HG03442 (cell line): Measurements from ENCODE around the gene BUB1B.
"Not testable (repeated sequence)": the region's sequence is repeated elsewhere in the genome, so short reads cannot be mapped to it uniquely, and the experiment has no call there.

Experiments used
- ATAC-seq: cut with Tn5 transposase; IDR thresholded peaks from one replicate; pipeline ENCODE4 v1.9.1; 2021; ENCODE audit warnings: mild to moderate bottlenecking, moderate library complexity; ENCODE audit not compliant: unreplicated experiment

BUB1B gene

DNA sequence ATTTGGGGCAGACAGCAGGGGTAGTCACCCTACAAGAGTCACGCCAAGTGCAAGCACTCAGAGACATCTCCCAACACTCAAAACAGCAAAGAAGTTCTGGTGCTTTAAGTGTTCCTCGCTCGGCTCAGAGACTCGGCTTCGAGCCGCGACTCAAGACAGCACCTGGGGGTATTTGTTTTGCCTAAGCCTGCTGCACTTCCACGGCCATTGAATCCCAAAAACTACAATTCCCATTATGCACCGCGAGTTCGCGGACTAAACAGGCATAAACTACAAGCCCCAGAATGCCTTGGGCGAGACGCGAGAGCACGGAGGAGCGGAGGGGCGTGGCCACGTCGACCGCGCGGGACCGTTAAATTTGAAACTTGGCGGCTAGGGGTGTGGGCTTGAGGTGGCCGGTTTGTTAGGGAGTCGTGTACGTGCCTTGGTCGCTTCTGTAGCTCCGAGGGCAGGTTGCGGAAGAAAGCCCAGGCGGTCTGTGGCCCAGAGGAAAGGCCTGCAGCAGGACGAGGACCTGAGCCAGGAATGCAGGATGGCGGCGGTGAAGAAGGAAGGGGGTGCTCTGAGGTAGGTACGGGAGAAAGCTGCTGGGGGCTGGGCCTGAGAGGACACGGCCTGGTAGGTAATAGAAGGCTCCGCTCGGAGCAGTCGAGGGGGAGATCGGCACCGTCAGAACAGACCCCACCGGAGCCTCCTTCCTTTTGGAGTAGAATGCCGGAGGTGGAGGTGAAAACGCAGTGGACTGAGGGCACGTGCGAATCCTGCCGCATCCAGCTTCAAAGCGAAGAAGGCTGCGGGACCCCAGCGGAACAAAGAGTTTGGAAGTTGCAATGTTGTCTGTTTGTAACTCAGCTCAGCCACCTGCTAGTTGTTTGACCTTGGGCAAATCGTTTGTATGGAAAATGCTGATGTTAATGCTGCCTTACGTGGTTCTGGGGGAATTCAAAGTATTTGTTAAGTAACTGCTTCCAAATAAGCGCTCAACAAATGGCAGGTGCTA, at the start of gene BUB1B:
BUB1B (plus strand) TSS at position 381 of the 1,000 bp plus-strand sequence; CDS start at position 533, 152 bp downstream.
- ATAC-seq, result peak; percentile 81

GRCh38 chr15:40111888-40112287, 49.0 kb upstream of the BUB1B start:
- ATAC-seq, result no peak

DNA sequence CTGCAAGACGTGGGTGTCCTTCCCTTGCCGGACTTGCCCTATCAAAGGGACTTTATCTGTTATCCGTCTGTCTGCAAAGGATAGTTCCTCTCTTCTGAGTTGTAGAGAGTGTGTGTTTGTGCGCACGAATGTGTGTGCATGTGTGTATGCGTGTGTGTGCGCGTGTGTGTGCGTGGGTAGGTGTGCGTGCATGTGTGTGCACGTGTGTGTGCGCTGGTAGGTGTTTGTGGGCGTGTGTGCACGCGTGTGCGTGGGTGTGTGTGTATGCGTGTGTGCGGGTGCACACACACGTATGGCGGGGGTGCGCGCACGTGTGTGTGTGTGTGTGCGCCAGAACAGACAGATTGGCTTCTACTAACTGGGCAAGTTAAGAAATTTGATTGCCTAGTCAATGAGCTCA, 48.1 kb upstream of the BUB1B start:
- ATAC-seq, result no peak

GRCh38 chr15:40114218-40114617, 46.7 kb upstream of the BUB1B start:
- ATAC-seq, result no peak

GRCh38 chr15:40115106-40115505, 45.8 kb upstream of the BUB1B start:
- not testable (repeated sequence) for ATAC-seq

DNA sequence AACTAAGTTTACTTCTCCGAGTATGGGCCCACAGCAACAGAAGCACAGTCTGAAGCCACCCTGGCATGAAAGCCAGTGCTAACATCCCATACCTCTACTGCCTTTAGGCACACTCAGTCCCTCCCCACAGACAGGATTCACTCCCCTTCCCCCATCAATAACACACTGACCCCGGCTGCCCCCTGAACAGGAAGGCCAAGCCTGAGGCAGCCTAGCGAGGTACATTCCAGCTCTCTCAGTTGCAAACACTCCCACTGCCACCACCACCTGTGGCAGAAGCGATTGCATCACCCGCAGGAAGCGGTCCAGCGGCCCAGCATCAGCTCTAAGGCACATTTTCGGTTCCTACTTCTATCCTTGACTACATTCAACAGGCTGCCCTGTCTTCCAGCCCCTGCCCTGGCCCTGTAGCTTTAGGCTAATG, 45.2 kb upstream of the BUB1B start:
- ATAC-seq, result peak; percentile 90

DNA sequence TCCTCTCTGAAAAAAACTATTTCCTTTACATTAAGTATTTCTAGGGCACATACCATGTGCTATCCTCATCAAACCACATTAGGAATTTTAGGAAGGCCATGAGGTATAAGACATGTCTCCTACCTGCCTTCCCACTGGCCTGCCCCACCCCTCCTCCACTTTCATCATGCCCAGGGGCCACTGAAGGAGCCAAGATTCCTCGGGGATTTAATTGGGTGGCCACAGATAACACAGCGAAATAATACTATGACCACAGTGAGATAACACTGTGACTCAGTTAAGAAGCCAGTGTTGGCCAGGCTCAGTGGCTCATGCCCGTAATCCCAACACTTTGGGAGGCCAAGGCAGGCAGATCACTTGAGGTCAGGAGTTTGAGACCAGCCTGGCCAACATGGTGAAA, 42.4 kb upstream of the BUB1B start:
- no peak for ATAC-seq

DNA sequence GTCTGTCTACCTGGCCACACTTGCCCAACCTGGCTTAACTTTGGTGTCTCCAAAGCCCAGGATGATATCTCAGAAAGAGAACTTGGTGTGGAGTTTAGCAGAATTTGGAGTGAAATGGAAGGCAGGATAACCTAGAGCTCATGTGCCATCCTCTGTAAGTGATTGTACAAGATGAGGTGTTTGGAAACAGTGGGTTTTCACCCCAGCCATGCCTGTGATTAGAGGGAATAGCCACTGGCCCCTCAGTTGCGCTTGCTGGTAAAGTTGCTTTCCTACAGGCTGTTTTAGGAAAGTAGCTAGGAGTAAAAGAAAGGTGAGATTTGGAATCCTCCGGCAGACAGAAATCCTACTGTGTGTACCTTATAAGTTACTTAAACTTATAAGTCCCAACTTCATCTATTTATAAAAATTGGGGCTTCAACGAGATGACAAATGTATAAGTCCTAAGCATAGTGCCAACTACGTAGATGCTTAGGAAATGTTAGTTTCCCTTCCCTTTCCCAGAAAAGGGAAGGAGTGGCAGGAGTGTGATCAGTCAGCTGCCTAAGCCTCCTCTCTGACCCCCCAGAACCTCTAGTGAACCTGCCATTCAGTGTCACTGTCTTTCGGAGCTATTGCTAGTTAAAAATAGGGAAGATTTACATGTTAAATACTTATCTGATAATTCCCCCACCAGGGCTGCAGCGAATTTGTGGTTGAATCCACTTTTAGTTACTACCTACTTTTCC, 38.8 kb upstream of the BUB1B start:
- ATAC-seq, result no peak

- not testable (repeated sequence) for ATAC-seq
Measured at GRCh38 chr15:40122989-40123388, 37.9 kb upstream of the BUB1B start.

- ATAC-seq, result not testable (repeated sequence)
Measured at GRCh38 chr15:40123863-40124262, 37.0 kb upstream of the BUB1B start.

DNA sequence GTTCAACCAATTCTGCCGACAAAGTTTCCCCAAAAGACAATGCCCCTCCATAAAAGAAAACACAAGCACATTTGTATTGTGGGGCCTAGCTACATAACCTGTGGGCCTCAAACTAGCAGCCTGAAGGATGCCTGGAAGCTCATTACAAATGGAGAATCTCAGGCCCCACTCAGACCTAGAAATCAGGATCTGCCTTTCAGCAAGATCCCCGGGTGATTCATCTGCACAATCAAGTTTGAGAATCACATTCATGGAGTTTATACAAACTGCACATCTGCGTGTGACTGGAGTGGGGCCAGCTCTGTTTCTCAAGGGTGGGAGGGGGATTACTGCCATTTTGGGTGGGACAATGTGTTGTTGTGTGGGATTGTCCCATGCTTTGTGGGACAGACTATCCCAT, 36.5 kb upstream of the BUB1B start:
- not testable (repeated sequence) for ATAC-seq

- not testable (repeated sequence) for ATAC-seq
Measured at GRCh38 chr15:40124807-40125285, 36.0 kb upstream of the BUB1B start.

- no peak for ATAC-seq
Measured at GRCh38 chr15:40125950-40126349, 34.9 kb upstream of the BUB1B start.

- ATAC-seq, result no peak
Measured at GRCh38 chr15:40128766-40129660, 31.9 kb upstream of the BUB1B start.

GRCh38 chr15:40130118-40130517, 30.8 kb upstream of the BUB1B start:
- no peak for ATAC-seq

GRCh38 chr15:40130799-40131502, 29.9 kb upstream of the BUB1B start:
- ATAC-seq, result no peak

- no peak for ATAC-seq
Measured at GRCh38 chr15:40133544-40133943, 27.3 kb upstream of the BUB1B start.

GRCh38 chr15:40134885-40135284, 26.0 kb upstream of the BUB1B start:
- no peak for ATAC-seq

DNA sequence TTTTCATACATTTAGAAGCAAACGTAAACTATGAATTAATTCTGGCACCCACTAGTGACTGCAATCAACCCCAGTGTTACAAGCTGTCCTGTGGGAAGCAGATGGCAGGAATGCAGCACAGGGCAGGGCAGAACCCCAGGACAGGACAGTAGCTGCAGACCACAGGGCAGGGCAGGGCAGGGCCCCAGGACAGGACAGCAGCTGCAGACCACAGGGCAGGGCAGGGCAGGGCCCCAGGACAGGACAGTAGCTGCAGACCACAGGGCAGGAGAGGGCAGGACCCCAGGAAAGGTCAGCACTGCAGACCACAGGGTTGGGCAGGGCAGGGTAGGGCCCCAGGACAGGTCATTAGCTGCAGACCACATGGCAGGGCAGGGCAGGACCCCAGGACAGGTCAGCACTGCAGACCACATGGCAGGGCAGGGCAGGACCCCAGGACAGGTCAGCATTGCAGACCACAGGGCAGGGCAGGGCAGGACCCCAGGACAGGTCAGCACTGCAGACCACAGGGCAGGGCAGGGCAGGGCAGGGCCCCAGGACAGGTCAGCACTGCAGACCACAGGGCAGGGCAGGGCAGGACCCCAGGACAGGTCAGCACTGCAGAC, 24.9 kb upstream of the BUB1B start:
- ATAC-seq, result not testable (repeated sequence)
